SK-N-SH (cell line): ENCODE results near the gene NUP54. TPM values are rescaled to one million over a fixed set of nuclear protein-coding genes. Genes with fewer than 3 reads are reported as not detected.

Source experiments
- CTCF ChIA-PET: fragments of 300-600, 350-600 bp; formaldehyde crosslinking; extraction: SDS; loops from one replicate; lab custom pipeline; 2021; lab: Yijun Ruan, JAX
- POLR2A ChIA-PET: fragments of 350-600 bp; sonication (Branson Sonifier 250); formaldehyde crosslinking; extraction: SDS; loops from one replicate; lab custom pipeline; 2020; ENCODE audit warnings: antibody characterized with exemption, inconsistent platforms; lab: Yijun Ruan, JAX
- DNase-seq: peaks from one replicate; pipeline ENCODE4 v3.0.0; 2012
- H2AFZ ChIP-seq: fragments of 200-600 bp; sonication (generic); 2 replicates; pipeline ENCODE4 v1.8.1; 2016; ENCODE audit warnings: antibody characterized with exemption, mild to moderate bottlenecking, low read depth
- H3F3A ChIP-seq: fragments of 200-600 bp; sonication (generic); replicated peaks from 2 replicates; pipeline ENCODE3; 2016; ENCODE audit warnings: antibody characterized with exemption, mild to moderate bottlenecking; ENCODE audit not compliant: insufficient read depth
- H3K27ac ChIP-seq, 2 experiments: fragments of 200-500 bp in 1 of 2; fragments of 200-600 bp in 1 of 2; sonication (Bioruptor generic) in 1 of 2; sonication (generic), shearing (Covaris generic) in 1 of 2; 2 replicates each; pipeline versions ENCODE4 v1.5.1 to v1.6.1; 2014 to 2016; ENCODE audit warnings: low read depth in 2 of 2, inconsistent platforms in 1 of 2, low read length in 1 of 2, mild to moderate bottlenecking in 1 of 2, mixed read lengths in 1 of 2
- H3K27me3 ChIP-seq: fragments of 200-600 bp; sonication (generic), shearing (Covaris generic); 2 replicates; pipeline ENCODE4 v1.6.1; 2016; ENCODE audit warnings: mixed run types; ENCODE audit not compliant: insufficient read depth
- H3K36me3 ChIP-seq, 2 experiments: fragments of 200-500 bp in 1 of 2; fragments of 200-600 bp in 1 of 2; sonication (Bioruptor generic) in 1 of 2; sonication (generic) in 1 of 2; replicated peaks in 1 of 2; 2 replicates each; pipeline versions ENCODE3 to v1.5.1; 2014 to 2016; ENCODE audit warnings: low read length in 1 of 2, mild to moderate bottlenecking in 1 of 2; ENCODE audit not compliant: insufficient read depth in 2 of 2, control insufficient read depth in 1 of 2
- H3K4me1 ChIP-seq, 2 experiments: fragments of 200-500 bp in 1 of 2; fragments of 200-600 bp in 1 of 2; sonication (Bioruptor generic) in 1 of 2; sonication (generic), shearing (Covaris generic) in 1 of 2; 2 replicates each; pipeline versions ENCODE4 v1.5.1 to v1.6.1; 2014 to 2016; ENCODE audit warnings: low read depth in 1 of 2, low read length in 1 of 2, mixed run types in 1 of 2; ENCODE audit not compliant: insufficient read depth in 2 of 2, control insufficient read depth in 1 of 2
- H3K4me2 ChIP-seq: fragments of 200-600 bp; sonication (generic), shearing (Covaris generic); 2 replicates; pipeline ENCODE4 v1.6.1; 2017; ENCODE audit warnings: mixed run types
- H3K4me3 ChIP-seq, 2 experiments: fragments of 200-500 bp in 1 of 2; fragments of 200-600 bp in 1 of 2; sonication (Bioruptor generic) in 1 of 2; sonication (generic), shearing (Covaris generic) in 1 of 2; 2 replicates each; pipeline versions ENCODE4 v1.5.1 to v1.8.1; 2014 to 2016; ENCODE audit warnings: low read depth in 2 of 2, inconsistent platforms in 1 of 2, low read length in 1 of 2, mild to moderate bottlenecking in 1 of 2, mixed read lengths in 1 of 2, moderate library complexity in 1 of 2
- H3K79me2 ChIP-seq: fragments of 200-600 bp; sonication (generic); 2 replicates; pipeline ENCODE4 v1.8.1; 2017; ENCODE audit warnings: mild to moderate bottlenecking; ENCODE audit not compliant: insufficient read depth
- H3K9ac ChIP-seq: fragments of 200-600 bp; sonication (generic); 2 replicates; pipeline ENCODE4 v1.6.1; 2017; ENCODE audit warnings: mixed run types
- H3K9me2 ChIP-seq: fragments of 200-600 bp; sonication (generic); 2 replicates; pipeline ENCODE4 v1.6.1; 2017; ENCODE audit warnings: mixed run types
- H3K9me3 ChIP-seq: fragments of 200-600 bp; sonication (generic); 2 replicates; pipeline ENCODE4 v1.6.1; 2017; ENCODE audit warnings: mixed run types, mild to moderate bottlenecking, moderate library complexity
- H4K20me1 ChIP-seq: fragments of 200-600 bp; sonication (generic); 2 replicates; pipeline ENCODE4 v1.6.1; 2017; ENCODE audit warnings: mild to moderate bottlenecking, mixed run types; ENCODE audit not compliant: insufficient read depth
- CHD2 ChIP-seq: fragments of 150-350 bp; IDR thresholded peaks from 2 replicates; pipeline ENCODE4 v1.6.1; 2018; ENCODE audit warnings: low read length; ENCODE audit not compliant: partially characterized antibody
- ELF1 ChIP-seq: IDR thresholded peaks from 2 replicates; pipeline ENCODE4 v1.4.0; 2012
- FOSL2 ChIP-seq: IDR thresholded peaks from 2 replicates; pipeline ENCODE4 v1.4.0; 2012; ENCODE audit warnings: low read depth, mild to moderate bottlenecking, moderate library complexity, borderline replicate concordance
- FOXJ3 ChIP-seq: sonication (generic); formaldehyde crosslinking; IDR thresholded peaks from 2 replicates; pipeline ENCODE4 v1.5.1; 2020; ENCODE audit warnings: mild to moderate bottlenecking, missing genetic modification reagents
- GATA2 ChIP-seq: sonication (generic); formaldehyde crosslinking; IDR thresholded peaks from 2 replicates; pipeline ENCODE4 v1.5.0; 2020; ENCODE audit warnings: mild to moderate bottlenecking, missing genetic modification reagents
- NRF1 ChIP-seq: IDR thresholded peaks from 2 replicates; pipeline ENCODE4 v1.6.1; 2012; ENCODE audit warnings: low read depth, mild to moderate bottlenecking, low read length
- POLR2AphosphoS5 ChIP-seq: IDR thresholded peaks from 2 replicates; pipeline ENCODE4 v1.6.1; 2012; ENCODE audit warnings: low read depth, low read length
- RAD21 ChIP-seq: IDR thresholded peaks from 2 replicates; pipeline ENCODE4 v1.6.1; 2012; ENCODE audit warnings: mild to moderate bottlenecking, low read length
- RFX5 ChIP-seq: IDR thresholded peaks from 2 replicates; pipeline ENCODE4 v1.6.1; 2012; ENCODE audit warnings: mild to moderate bottlenecking, improper control_type of control experiment, low read length
- SMC3 ChIP-seq: IDR thresholded peaks from 2 replicates; pipeline ENCODE4 v1.6.1; 2012; ENCODE audit warnings: low read depth, low read length, improper control_type of control experiment
- TEAD4 ChIP-seq: IDR thresholded peaks from 2 replicates; pipeline ENCODE4 v1.4.0; 2012; ENCODE audit warnings: mild to moderate bottlenecking, borderline replicate concordance; ENCODE audit not compliant: insufficient read depth
- YY1 ChIP-seq: IDR thresholded peaks from 2 replicates; pipeline ENCODE4 v1.4.0; 2012; ENCODE audit warnings: low read depth, mild to moderate bottlenecking
- WGBS: methylation state at CpG from one replicate; pipeline ENCODE4 v1.1.6; 2017; ENCODE audit warnings: low lambda C conversion rate; 5-methylcytosine and 5-hydroxymethylcytosine counted together
- polyA plus RNA-seq, 3 experiments: library from polyadenylated mRNA; depleted of rRNA; stranded (reverse); fragments of >200 nt; gene quantifications; 2 replicates each; pipeline ENCODE4 v1.2.3, GENCODE V29; 2012
- TF ChIP-seq, protein P1 (sequence below): fragments of 150-350 bp; IDR thresholded peaks from 2 replicates; pipeline ENCODE4 v1.6.1; 2016; ENCODE audit warnings: mild to moderate bottlenecking, low read depth, low read length
- TF ChIP-seq, protein P2 (sequence below): fragments of 200-600 bp; sonication (generic); IDR thresholded peaks from 2 replicates; pipeline ENCODE4 v1.6.1; 2017; ENCODE audit warnings: antibody characterized with exemption, mild to moderate bottlenecking, moderate library complexity
- TF ChIP-seq, protein P3 (sequence below): IDR thresholded peaks from 2 replicates; pipeline ENCODE4 v1.4.0; 2012; ENCODE audit warnings: low read depth, borderline replicate concordance
- TF ChIP-seq, protein P4 (sequence below): IDR thresholded peaks from 2 replicates; pipeline ENCODE4 v1.4.0; 2012; ENCODE audit warnings: low read depth, borderline replicate concordance
- TF ChIP-seq, protein P5 (sequence below): IDR thresholded peaks from 2 replicates; pipeline ENCODE4 v1.4.0; 2012; ENCODE audit warnings: low read depth

The NUP54 gene
- polyA plus RNA-seq, 1 of the 3 experiments (the other 2 are of a cell fraction): 19.4 TPM

DNA sequence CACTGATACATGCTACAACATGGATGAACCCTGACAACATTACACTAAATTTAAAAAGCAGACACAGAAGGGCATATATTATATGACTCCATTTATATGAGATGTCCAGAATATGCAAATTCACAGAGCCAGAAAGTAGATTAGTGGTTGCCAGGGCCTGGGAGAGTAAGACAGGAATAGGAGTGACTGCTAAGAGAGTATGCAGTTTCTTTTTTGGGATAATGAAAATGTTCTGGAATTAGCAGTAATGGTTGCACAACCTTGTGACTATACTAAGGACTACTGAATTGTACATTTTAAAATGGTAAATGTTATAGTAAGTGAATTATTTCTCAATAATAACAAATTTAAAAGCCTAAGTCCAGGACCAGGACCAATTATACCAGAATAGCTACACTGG lies 29.5 kb upstream of the NUP54 start:
- no peaks in the 10 kb centered on the region for H4K20me1 ChIP-seq
- no peaks in the 10 kb centered on the region for H3K9me3 ChIP-seq
- H3K79me2 ChIP-seq: peaks cover 23% of the 10 kb centered on the region
- H3K4me3 ChIP-seq: no peak overlapping the region
- H3K27ac ChIP-seq: no peak overlapping the region
- no peaks in the 10 kb centered on the region for H3K27me3 ChIP-seq
- H3K36me3 ChIP-seq: peaks cover 43 to 57% of the 10 kb centered on the region in 2 experiments
- TF ChIP-seq, protein P1, sequence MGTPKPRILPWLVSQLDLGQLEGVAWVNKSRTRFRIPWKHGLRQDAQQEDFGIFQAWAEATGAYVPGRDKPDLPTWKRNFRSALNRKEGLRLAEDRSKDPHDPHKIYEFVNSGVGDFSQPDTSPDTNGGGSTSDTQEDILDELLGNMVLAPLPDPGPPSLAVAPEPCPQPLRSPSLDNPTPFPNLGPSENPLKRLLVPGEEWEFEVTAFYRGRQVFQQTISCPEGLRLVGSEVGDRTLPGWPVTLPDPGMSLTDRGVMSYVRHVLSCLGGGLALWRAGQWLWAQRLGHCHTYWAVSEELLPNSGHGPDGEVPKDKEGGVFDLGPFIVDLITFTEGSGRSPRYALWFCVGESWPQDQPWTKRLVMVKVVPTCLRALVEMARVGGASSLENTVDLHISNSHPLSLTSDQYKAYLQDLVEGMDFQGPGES: no peak
- TF ChIP-seq, protein P2, sequence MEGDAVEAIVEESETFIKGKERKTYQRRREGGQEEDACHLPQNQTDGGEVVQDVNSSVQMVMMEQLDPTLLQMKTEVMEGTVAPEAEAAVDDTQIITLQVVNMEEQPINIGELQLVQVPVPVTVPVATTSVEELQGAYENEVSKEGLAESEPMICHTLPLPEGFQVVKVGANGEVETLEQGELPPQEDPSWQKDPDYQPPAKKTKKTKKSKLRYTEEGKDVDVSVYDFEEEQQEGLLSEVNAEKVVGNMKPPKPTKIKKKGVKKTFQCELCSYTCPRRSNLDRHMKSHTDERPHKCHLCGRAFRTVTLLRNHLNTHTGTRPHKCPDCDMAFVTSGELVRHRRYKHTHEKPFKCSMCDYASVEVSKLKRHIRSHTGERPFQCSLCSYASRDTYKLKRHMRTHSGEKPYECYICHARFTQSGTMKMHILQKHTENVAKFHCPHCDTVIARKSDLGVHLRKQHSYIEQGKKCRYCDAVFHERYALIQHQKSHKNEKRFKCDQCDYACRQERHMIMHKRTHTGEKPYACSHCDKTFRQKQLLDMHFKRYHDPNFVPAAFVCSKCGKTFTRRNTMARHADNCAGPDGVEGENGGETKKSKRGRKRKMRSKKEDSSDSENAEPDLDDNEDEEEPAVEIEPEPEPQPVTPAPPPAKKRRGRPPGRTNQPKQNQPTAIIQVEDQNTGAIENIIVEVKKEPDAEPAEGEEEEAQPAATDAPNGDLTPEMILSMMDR: no peak
- no peak for TF ChIP-seq YY1
- no peak for TF ChIP-seq ELF1
- TF ChIP-seq FOSL2: no peak
- no peak for TF ChIP-seq FOXJ3
- TF ChIP-seq POLR2AphosphoS5: no peak
- no peak for TF ChIP-seq NRF1
- no peak for TF ChIP-seq RAD21
- no peak for TF ChIP-seq SMC3
- no peak for TF ChIP-seq RFX5
- TF ChIP-seq, protein P3, sequence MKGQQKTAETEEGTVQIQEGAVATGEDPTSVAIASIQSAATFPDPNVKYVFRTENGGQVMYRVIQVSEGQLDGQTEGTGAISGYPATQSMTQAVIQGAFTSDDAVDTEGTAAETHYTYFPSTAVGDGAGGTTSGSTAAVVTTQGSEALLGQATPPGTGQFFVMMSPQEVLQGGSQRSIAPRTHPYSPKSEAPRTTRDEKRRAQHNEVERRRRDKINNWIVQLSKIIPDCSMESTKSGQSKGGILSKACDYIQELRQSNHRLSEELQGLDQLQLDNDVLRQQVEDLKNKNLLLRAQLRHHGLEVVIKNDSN: no peak
- peaks cover 7% of the 10 kb centered on the region for H3F3A ChIP-seq
- H3K4me1 ChIP-seq: peaks cover 0 to 2% of the 10 kb centered on the region in 2 experiments; a peak in 1 of 4 replicates
- H3K4me2 ChIP-seq: no peak overlapping the region
- ChIA-PET CTCF (interaction anchor here (1.3 to 7.8 kb wide), 4 partner anchors 21 to 253 kb away, joined by 3 to 160 read pairs (median 40); partner anchors contain the start of gene FAM47E), POLR2A (no interaction called here)
- H2AFZ ChIP-seq: no peak overlapping the region
- H3K9ac ChIP-seq: no peak overlapping the region
- DNase-seq: no peak
- H3K9me2 ChIP-seq: no peaks in the 10 kb centered on the region

DNA sequence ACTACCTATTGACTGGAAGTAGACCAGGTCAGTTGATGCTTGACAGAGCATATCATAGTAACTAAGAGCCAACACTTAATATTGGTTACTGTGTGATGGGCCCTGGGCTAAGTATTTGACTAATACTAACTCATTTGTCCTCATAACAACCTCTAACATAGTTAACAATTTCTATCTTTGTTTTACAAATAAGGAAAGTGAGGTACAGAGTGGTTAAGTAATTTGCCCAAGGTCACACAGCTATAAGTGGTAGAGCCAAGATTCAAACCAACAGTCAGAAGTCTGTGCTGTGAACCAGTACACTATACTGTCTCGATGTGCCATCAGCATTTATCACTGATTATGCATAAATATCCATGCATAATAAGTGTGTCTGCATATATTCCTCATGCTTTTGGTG lies 27.1 kb upstream of the NUP54 start:
- Histone ChIP-seq H3K4me1 (peaks cover 0 to 2% of the 10 kb centered on the region in 2 experiments; a peak in 1 of 4 replicates), H3K27ac (no peak overlapping the region), H3K9me2 (no peaks in the 10 kb centered on the region), H3F3A (no peaks in the 10 kb centered on the region), H3K27me3 (no peaks in the 10 kb centered on the region), H2AFZ (no peak overlapping the region), H3K79me2 (peaks cover 13% of the 10 kb centered on the region), H4K20me1 (no peaks in the 10 kb centered on the region), H3K9me3 (no peaks in the 10 kb centered on the region), H3K4me2 (no peak overlapping the region), H3K9ac (no peak overlapping the region), H3K4me3 (no peak overlapping the region), H3K36me3 (peaks cover 48 to 64% of the 10 kb centered on the region in 2 experiments)
- CTCF ChIA-PET: interaction anchor here (1.0 to 7.8 kb wide), 3 partner anchors 15 to 202 kb away, joined by 3 to 160 read pairs (median 3); no protein-coding TSS in a partner anchor
- DNase-seq: no peak
- 94% methylated on average over 1 of the region's 1 CpG for WGBS
- TF ChIP-seq, protein P3: no peak
- TF ChIP-seq TEAD4 (no peak), CHD2 (no peak), GATA2 (CRISPR knock-in tag) (no peak)
- TF ChIP-seq, protein P4, sequence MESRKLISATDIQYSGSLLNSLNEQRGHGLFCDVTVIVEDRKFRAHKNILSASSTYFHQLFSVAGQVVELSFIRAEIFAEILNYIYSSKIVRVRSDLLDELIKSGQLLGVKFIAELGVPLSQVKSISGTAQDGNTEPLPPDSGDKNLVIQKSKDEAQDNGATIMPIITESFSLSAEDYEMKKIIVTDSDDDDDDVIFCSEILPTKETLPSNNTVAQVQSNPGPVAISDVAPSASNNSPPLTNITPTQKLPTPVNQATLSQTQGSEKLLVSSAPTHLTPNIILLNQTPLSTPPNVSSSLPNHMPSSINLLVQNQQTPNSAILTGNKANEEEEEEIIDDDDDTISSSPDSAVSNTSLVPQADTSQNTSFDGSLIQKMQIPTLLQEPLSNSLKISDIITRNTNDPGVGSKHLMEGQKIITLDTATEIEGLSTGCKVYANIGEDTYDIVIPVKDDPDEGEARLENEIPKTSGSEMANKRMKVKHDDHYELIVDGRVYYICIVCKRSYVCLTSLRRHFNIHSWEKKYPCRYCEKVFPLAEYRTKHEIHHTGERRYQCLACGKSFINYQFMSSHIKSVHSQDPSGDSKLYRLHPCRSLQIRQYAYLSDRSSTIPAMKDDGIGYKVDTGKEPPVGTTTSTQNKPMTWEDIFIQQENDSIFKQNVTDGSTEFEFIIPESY: no peak
- TF ChIP-seq, protein P5, sequence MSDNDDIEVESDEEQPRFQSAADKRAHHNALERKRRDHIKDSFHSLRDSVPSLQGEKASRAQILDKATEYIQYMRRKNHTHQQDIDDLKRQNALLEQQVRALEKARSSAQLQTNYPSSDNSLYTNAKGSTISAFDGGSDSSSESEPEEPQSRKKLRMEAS: no peak
- POLR2A ChIA-PET: no interaction called here
